Anterior cingulate cortex (tissue), 58 donors: ENCODE data around the gene YY1.

Source experiments
- DNase-seq, 58 donors: peaks; one replicate each; lab custom pipeline; 2025; lab: John Stamatoyannopoulos, UW

The YY1 gene

DNA sequence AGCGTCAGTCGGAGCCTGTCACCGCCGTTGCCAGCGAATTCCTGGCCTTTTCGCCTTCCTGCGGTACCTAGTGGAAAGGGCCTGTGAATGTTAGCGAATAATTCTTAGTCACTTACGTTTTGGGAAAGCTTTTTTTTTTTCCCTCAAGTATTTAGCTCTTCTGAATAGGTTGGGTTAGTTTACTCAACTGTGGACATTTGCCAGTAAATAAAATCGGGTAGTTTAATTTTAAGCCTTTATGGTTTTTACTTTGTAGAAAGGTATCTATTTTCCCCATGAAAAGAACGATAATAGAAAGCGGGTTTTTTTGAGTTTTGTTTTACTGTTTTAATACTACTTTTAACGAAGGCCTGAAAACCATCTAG is 1.7 kb downstream of the YY1 start:
- DNase-seq: no peak

DNA sequence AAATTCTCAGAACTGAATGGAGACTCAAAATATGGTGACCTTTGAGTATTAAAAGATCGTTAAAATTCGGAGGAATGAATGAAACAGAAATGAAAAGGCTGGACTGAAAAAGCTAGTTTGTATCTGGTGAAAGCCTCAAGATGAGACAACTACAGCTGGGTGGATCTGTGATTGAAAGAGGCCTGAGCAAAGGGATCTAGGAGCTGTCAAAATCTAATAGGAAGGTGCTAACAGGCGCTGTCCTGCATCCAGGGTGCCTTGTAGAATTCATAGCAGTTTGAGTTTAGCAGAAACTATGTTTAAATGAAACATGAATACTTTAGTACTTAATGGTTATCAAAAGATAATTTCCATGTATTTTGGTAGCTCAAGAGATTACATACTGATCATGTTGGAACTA is 2.3 kb downstream of the YY1 start:
- no peak for DNase-seq

DNA sequence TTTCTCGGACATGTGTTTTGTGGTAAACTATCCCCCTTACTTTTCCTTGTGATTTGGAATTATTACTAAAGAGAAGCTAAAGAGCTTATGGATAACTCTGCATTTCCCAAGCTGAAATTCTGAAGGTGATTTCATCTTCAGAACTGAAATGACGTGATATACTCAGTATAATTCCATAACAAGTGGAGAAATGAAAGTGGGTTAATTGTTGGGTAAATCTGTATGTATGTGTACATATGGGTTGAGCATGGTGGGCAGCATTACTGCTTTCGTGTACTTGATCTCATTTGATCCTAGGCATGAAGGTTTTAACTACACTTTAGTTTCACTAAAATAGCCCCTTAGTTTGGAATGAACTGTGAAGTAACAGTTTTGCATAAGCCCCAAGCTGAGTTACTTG is 4.1 kb downstream of the YY1 start:
- no peak for DNase-seq

DNA sequence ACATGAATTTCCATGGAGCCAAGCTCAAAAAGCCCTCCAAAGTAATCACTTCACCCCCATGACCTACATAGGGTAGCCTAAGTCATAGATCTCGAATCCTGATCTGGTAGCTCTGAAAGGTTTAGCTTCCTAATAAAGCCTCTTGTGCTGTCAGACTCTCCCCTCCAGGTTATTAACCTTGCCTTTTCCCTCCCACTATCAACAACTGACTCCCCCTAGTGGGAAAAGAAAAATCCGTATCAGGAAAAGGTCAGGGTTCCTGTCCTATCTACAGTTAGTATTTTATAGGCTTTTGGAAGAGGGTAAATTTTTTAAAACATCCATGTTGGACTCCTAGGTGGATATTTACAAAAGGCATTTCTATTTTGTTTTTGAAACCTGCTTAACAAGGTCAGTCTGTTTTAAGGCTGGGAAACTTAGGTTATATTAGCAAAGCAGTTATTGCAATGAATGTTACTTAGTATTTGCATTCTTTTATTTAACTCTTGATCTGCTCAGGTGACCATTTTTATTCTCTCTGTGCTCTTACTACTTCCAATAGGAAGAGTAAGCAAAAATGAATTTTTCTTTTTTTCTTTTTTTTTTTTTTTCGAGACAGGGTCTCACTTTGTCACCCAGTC is 8.0 kb downstream of the YY1 start:
- DNase-seq: peak in 1 of 58 donors; percentile 14

DNA sequence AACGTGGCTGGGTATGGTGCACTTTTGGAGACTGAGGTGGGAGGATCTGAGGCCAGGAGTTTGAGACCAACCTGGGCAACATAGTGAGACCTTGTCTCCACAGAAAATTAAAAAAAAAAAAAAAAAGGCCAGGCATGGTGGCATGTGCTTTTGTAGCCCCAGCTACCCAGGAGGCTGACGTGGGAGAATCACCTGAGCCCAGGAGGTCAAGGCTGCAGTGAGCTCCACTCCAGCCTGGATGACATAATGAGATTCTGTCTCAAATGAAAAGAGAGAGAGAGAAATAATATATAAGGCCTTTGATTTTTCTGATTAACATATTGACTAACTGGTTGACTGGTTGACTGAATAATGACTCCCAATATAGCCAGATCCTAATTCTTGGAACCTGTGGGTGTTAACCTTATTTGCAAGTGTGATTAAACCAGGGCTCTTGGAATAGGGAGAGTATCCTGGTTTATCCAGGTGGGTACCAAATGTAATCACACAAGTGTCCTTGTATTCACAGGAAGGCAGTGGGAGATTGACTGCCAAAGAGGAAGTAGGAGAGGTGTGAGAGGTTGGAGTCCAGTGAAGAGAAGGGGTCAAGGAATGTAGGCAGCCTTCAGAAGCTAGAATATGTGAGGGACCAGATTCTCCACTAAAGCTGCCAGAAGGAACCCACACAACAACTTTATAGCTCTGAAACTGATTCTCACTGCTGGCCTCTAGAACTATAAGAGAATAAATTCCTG is 12.0 kb downstream of the YY1 start:
- no peak for DNase-seq

DNA sequence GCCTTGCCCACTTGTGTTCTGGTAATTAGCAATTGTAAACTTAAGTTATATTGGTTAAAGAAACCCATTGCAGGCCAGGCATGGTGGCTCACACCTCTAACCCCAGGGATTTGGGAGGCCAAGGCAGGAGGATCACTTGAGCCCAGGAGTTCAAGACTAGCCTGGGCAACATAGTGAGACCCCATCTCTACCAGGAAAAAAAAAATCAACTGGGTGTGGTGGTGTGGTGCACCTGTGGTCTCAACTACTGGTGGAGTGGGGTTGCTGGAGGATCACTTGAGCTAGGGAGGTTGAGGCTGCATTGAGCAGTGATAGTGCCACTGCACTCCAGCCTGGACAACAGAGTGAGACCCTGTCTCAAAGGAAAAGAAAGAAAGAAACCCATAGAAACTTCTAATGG is 13.7 kb downstream of the YY1 start:
- no peak for DNase-seq

DNA sequence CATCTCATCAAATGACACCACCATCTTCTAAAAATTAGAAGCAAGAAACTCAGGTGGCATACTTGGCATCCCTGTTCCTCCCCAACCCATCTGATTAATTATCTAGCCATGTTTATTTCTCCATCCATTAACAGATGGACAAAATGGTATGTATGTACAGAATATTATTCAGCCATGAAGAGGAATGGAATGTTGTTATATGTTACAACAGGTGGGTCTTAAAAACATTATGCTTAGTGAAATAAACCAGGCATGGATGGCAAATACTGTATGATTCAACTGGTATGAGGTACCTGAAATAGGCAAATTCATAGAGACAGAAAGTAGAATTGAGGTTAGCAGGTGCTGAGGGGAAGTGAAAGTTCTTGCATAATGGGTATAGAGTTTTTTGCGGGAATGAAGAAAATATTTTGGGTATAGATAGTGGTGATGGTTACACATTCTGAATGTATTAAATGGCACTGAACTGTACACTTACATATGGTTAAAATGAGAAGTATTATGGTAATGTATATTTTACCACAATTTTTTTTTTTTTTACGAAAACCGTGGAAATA is 17.5 kb downstream of the YY1 start:
- no peak for DNase-seq

DNA sequence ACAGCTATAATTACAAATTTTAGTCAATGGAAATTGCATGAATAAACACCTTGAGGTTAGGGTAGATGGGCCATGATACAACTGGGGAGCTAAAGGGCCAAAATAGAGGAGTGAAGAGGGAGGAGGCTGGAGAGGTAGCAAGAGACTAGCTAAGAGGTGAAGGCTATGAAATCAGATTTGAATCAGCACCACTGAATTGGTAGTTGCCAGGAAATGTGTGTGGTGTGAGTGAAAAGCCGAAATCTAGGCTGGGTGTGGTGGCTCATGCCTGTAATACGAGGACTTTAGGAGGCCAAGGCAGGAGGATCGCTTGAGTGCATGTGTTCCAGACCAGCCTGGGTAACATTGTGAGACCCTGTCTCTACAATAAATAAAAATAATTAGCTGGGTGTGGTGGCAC is 22.7 kb downstream of the YY1 start:
- no peak for DNase-seq

DNA sequence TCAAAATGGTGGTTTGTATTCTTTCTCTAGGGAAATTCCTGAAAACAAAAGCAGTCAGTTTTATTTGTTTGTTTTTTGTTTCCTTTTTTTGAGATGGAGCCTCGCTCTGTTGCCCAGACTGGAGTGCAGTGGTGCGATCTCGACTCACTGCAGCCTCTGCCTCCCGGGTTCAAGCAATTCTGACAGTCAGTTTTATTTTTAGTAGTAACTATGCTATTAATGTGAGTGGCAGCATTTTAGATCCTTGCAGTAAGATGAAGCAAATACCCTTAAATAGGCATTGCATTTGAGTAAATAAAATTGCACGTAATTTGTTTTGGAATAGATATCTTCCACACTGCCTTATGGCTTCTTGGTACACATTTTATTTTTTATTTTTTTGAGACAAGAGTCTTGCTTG is 23.6 kb downstream of the YY1 start:
- DNase-seq: no peak

DNA sequence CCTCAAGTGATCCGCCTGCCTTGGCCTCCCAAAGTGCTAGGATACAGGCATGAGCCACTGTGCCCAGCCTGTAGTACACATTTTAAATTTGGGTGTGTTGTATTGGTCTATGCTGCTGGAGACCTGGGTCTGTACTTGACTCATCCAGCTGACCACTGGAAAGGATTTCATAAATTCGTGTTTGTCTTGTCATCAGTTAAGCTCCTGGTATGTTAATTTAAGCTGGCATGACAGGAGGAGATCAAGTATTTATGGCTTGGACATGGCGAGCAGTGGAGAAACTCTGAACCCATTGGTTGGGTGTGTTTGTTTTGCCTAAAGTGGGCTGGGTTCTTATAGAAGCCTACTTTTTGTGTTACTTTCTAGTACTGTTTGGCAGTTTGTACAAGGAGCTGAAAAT is 24.2 kb downstream of the YY1 start:
- no peak for DNase-seq

DNA sequence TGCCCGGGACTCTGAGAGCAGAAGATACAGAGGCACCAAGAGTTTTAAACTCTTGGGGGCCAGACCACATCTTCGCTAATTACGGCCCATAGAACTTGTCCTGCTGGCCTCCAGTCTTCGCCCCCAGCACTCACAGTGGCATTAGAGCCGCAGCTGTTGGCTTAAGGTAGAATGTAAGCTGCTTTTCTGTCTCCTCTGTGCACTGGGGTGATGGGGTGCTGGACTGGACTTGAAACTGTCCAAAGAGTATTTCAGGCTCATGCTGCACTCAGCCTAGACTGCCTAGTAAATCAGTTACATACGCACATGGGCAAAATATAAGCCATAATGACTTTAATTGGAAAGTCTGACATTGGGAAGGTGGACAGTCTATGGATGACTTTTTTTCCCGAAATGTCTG is 29.0 kb downstream of the YY1 start:
- DNase-seq: no peak

DNA sequence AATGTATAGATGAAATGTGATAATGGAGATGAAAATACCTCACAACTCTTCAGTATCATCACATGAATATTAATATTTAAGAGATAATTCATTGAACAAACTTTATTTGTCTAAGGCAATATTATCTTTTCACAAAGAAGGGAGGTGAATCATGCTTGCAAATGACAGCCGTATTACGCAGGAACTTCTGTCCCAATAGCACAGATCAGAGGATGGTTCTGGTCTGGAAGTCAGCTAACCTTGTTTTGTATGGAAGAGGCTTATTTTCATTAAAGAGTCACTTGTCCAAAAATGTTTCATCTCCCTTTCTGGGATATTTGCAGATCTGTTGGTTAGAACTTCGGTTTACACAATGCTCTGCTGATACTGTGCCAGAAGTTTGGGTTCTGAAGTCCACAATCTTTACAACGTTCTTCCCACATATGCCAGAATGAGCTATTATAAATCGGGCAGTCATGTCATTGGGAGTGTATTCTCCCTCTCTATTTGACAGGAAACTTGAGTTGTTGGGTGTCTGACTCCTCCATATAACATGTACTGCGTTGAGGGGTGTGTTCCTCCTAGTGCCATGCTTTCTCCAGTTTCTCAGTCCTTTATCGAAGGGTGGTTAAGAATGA is 29.8 kb downstream of the YY1 start:
- no peak for DNase-seq

DNA sequence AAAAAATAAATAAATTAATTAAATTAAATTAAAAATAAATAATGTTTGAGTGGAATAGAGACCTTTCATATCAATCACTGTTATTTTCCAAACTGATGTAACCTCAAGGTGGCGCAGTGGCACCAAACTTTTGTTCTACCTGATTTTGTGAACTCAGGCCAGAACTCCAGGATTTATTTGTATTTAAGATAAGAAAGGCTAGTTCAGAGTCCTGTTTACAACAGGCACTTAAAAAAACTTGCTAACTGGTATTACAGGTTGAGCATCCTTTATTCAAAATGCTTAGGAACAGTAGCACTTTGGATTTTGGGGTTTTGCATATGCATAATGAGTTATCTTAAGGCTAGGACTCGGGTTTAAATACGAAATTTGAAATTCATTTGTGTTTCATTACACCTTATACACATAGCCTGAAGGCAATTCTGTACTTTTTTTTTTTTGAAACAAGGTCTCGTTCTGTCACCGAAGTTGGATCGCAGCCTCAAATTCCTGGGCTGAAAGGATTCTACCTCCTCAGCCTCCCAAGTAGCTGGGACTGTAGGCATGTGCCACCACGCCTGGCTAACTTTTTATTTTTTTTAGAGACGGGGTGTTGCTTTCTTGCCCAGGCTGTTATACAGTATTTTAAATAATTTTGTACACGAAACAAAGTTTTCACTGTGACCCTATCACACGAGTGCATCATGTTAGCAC is 32.4 kb downstream of the YY1 start:
- no peak for DNase-seq

DNA sequence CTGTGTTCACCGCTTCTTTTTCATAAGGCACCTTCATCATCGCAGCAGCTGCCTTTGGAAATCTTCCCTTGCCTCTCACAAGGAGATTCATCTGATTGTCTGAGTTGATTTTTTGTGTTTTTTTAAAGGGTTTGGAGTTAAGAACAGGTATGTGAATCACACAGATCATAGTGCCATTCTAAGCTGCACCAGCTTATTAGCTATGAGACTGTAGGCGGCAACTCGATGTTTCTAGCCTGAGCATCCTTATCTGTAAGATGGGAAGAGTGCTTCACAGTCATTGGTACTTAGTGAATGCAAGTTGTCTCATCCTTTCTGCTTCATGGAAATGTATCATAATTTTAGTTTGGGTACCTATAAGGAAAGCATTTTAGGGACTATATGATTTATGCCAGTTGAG is 35.3 kb downstream of the YY1 start:
- no peak for DNase-seq

DNA sequence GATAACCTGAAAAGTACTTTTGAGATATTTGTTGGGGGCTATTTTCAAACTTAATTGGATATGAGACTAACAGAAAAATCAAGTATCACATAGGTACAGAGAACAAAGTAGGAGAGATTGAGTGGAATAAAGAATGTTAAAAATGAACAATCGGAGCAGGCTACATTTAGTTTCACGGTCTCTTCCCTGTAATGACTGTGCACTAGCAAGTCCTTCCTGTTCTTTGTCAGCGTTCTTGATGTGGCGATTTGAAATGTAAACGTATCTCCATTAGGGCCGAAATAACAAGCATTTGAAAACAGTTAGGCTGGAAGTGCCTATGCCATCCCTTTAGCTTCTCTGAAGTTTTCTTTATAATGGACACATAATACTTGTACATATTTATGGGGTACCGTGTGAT is 36.3 kb downstream of the YY1 start:
- DNase-seq: no peak

DNA sequence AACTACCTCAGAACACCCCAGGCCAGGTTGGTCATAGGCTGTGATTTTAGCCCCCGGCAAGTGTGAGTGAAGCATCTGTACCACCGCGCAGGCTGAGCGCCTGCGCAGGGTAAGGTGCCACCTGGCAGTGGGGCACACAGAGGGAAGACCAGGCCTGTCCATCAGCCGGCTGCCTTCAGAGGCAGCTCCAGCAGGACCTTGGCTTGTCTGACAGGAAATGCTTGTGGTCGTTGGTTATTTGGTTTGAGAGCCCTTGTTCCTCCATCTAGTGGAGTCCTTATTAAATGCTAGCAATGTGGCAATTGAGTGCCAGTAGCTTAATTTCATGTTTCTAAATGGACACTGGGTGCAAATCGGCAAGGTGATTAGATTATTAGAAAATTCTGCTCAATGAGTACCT is 39.8 kb downstream of the YY1 start:
- no peak for DNase-seq

DNA sequence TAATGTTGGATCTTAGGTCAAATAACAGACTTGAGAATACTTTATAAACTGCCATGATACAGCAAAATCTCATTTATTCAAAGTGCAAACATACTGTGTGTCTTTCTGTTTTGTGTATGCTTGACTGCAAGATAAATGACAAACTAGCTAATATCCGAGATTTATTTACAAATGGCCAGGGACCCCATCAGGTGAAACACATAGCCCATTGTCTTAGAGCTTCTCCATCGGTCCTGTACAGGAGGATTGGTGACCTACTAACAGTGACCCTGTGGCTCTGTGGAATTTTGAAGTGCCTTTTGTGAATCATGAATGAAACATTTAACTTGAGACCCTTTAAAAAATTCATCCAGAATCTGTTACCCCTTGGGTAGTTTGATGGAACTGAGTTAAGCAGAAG is 40.2 kb downstream of the YY1 start:
- no peak for DNase-seq

DNA sequence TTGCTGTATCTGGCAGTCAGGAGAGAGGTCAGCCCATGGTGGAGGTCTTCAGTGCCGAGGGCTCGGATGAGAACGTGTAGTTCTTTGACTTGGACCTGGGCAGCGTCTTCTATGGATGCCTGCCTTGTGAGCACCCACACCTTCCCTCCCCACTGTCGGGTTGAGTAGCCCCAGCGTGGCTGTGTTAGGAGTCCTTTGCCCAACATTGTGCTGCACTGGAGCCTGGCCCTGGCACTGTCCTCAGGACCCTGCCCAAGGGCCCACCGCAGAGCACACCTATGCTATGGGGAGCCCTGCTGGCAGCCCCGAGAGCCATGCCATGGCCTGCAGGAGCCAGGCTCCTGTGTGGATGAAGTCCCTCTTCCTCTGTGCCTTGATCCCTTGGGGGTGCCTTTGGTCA is 40.6 kb downstream of the YY1 start:
- DNase-seq: no peak

DNA sequence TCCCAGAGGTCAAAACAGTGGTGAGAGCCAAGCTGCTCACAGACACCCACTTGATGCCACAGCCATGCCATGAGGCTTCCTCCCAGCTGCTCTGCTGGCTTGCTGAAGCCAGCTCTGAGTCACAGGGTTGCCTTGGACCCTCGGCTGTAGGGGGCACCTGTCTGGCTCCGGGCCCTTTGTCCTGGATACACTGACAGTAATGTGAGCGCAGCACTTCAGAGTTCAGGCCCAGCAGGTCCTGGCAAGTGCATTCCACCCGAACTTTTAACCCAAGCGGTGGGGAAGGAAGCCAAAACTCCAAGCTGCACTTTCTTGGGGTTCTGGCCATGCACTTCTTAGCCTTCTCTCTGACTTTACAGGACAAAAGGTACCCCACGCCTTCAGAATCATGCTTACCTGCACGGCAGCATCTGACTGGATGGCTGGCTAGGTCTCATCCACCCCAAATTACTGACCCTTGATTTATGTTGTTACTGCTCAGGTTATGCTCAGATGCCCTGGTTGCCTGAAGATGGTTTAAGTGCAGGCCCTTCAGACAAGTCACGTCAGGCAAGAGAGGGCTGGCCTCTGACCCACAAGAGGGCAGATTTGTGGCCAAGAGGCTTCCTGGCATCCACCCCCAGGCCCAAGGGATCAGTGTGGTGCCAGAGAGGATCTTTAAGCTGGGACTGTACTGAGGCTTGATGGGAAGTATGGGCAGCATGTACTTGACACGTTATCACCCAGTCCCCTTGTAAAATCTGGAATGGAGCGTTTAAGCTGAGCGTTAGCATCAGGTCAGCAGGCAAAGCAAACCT is 42.5 kb downstream of the YY1 start:
- no peak for DNase-seq

DNA sequence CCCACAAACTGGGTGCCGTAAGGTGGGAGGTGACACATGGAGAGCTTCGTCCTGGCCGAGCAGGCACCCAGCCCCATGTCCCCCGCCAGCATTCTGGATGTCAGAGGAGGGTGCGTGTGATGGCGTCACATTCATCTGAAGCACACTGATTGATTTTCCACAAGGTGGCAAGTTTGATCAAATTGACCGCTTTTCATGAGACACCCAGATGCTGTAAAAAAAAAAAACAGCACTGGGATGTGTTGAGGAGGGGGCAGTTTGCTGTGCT is 43.1 kb downstream of the YY1 start:
- DNase-seq: no peak
